Measurements from ENCODE around the gene CLIC5.

CLIC5 gene

GRCh38 chr6:45835721-45836437 is 179.8 kb downstream of the CLIC5 start:
- no peak for DNase-seq

- no peak for DNase-seq
These were observed 183.6 kb downstream of the CLIC5 start for GRCh38 chr6:45832063-45832462.
